ENCODE measurements around the gene NDUFB10.

DNA sequence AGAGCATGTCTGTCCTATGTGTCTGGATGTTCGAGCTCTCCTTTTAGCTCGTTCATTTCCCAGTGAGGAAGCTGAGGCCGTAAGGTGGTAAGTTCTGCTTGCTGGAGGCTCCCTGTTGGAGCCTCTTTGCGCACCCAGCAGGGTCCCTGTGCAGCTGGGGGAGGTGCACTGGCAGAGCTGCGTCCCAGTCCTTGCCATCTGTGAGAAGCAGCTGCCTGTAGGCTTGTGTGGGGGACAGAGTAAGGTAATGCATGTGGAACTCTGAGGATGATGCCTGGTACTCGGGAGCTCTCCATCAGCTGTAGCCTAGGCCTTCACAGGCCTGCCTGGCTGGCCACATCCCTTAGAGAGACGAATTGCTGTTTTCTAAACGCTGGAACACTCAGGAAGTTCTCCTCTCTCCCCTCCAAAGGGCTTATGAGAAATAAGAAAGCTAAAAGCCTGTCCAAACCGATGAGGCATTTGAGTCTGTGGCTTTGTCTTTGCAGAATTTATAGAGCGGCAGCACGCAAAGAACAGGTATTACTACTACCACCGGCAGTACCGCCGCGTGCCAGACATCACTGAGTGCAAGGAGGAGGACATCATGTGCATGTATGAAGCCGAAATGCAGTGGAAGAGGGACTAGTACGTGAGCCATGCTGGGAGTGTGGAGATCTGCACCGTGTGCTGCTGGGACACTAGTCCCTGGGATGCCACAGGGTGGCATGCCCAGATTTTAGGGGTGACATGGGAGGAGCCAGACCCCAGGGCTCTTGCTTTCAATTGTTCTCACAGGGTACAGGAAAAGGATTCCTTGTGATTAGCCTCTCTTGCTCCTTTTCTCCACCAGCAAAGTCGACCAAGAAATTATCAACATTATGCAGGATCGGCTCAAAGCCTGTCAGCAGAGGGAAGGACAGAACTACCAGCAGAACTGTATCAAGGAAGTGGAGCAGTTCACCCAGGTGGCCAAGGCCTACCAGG lies 1.6 kb downstream of the NDUFB10 start:
- TF ChIP-seq, protein P1, sequence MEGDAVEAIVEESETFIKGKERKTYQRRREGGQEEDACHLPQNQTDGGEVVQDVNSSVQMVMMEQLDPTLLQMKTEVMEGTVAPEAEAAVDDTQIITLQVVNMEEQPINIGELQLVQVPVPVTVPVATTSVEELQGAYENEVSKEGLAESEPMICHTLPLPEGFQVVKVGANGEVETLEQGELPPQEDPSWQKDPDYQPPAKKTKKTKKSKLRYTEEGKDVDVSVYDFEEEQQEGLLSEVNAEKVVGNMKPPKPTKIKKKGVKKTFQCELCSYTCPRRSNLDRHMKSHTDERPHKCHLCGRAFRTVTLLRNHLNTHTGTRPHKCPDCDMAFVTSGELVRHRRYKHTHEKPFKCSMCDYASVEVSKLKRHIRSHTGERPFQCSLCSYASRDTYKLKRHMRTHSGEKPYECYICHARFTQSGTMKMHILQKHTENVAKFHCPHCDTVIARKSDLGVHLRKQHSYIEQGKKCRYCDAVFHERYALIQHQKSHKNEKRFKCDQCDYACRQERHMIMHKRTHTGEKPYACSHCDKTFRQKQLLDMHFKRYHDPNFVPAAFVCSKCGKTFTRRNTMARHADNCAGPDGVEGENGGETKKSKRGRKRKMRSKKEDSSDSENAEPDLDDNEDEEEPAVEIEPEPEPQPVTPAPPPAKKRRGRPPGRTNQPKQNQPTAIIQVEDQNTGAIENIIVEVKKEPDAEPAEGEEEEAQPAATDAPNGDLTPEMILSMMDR (IDR thresholded peaks at IDR 0.05): peak in 1 of 5 experiments; percentile 11
- TF ChIP-seq POLR2AphosphoS5 (IDR thresholded peaks at IDR 0.05) (peak in 1 of 3 donors; percentile 11), POLR2A (IDR thresholded peaks at IDR 0.05) (no peak), EP300 (IDR thresholded peaks at IDR 0.05; ENCODE audit: low read depth) (no peak)
